Measurements from ENCODE around the gene PDXP.

PDXP gene

DNA sequence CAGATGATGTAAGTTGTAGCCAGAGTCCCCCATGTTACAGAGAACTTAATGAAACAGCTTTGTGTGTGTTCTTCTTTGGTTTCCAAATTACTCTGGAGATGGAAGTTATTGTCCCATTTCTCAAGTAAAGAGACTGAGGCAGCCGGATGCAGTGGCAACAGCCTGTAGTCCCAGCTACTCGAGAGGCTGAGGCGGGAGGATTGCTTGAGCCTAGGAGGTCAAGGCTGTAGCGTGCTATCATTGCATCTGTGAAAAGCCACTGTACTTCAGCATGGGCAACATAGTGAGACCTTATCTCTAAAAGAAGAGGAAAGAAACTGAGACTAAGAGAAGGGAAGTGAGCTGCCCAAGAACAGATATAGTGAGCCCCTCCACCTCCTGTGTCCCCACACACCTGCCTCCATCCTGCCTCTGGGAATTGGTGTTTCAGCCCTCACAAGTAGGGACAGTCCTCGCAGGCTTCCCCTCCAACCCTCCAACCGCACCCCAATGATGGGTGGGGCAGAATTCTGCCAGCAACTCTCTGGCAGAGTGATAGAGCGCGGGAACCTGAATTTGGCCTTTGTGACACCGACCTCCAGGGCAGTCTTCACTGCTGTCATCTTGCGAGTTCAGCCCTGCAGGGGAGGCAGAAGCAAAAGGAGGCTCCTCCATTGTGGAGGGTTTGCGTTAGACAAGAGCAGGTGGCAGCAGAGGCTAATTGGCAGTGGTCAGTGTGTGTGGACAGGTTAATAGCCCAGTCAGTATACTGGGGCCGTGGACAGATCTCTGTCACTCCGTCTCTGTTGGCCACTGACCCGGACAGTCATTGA is 1.6 kb downstream of the PDXP start:
- no peaks in the 10 kb centered on the region for H3K36me3 ChIP-seq (ENCODE audit: control insufficient read depth, insufficient read depth, low read length)
- peaks cover 32% of the 10 kb centered on the region for H3K4me1 ChIP-seq (ENCODE audit: control insufficient read depth, insufficient read depth, low read length)
- peak overlapping the region; percentile 61 for H3K27ac ChIP-seq (ENCODE audit: low read depth, low read length)
- H3K9ac ChIP-seq (ENCODE audit: low read length) = peak overlapping the region; percentile 82
- H3K27me3 ChIP-seq (ENCODE audit: control insufficient read depth, insufficient read depth, low read length) = no peaks in the 10 kb centered on the region
- peak overlapping the region; percentile 90 for H3K4me3 ChIP-seq (ENCODE audit: low read length)

DNA sequence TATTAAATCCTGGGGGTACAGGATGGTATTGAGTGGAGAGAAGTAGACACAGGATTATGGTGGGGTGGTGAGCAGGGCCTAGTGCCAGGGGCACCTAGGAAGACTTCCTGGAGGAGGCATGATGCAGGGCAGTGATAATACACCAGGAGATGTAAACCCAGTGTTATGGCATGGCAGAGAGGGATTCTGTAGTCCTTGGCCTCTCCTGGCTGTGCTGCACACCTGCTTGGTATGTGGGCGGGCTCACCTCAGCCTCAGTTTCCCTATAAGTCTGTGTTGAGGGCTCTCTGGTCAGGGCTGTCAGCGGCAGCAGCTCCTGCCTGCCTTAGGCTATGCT is 2.2 kb downstream of the PDXP start:
- peaks cover 32% of the 10 kb centered on the region for H3K4me1 ChIP-seq (ENCODE audit: control insufficient read depth, insufficient read depth, low read length)
- H3K27me3 ChIP-seq (ENCODE audit: control insufficient read depth, insufficient read depth, low read length) = no peaks in the 10 kb centered on the region
- H3K9ac ChIP-seq (ENCODE audit: low read length) = no peak overlapping the region
- H3K4me3 ChIP-seq (ENCODE audit: low read length) = peak overlapping the region; percentile 30
- no peaks in the 10 kb centered on the region for H3K36me3 ChIP-seq (ENCODE audit: control insufficient read depth, insufficient read depth, low read length)
- peak overlapping the region; percentile 88 for H3K27ac ChIP-seq (ENCODE audit: low read depth, low read length)

DNA sequence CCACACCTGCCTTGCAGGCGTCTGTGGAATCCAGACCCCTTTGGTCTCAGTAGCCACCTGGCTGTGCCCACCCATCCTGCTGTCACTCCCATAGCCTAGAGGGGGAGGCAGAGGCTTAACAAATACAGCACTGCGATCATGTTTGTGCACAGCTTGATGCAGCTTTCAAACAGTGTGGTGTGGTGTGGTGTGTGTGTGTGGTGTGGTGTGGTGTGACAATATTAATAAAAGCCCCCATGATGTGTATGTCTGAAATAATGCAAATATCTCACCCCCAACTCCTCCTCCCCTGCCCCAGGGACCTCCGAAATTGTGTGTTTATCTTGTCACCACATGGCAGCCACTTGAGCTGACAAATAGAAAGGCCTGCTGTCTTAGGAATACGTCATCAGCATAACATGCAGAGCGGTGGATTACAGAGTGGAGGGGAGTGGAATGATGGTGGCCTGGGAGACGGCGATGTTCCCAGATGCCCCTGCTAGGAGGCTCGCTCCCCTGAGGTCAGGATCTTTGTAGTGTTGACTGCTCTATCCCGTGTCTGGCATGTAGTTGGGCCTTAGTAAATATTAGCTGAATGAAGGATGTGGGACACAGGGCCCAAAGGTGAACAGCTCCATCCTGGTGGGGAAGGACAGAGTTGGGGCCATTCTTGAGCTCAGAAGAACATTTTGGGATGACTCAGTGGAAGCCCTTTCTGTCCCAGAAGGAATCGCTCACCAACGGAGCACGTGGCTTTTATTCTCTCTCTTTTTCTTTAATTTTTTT is 2.8 kb downstream of the PDXP start:
- Histone ChIP-seq H3K36me3 (ENCODE audit: control insufficient read depth, insufficient read depth, low read length) (peaks cover 3% of the 10 kb centered on the region), H3K9ac (ENCODE audit: low read length) (no peak overlapping the region), H3K27ac (ENCODE audit: low read depth, low read length) (peak overlapping the region; percentile 88), H3K27me3 (ENCODE audit: control insufficient read depth, insufficient read depth, low read length) (no peaks in the 10 kb centered on the region), H3K4me3 (ENCODE audit: low read length) (peak overlapping the region; percentile 40), H3K4me1 (ENCODE audit: control insufficient read depth, insufficient read depth, low read length) (peaks cover 32% of the 10 kb centered on the region)

DNA sequence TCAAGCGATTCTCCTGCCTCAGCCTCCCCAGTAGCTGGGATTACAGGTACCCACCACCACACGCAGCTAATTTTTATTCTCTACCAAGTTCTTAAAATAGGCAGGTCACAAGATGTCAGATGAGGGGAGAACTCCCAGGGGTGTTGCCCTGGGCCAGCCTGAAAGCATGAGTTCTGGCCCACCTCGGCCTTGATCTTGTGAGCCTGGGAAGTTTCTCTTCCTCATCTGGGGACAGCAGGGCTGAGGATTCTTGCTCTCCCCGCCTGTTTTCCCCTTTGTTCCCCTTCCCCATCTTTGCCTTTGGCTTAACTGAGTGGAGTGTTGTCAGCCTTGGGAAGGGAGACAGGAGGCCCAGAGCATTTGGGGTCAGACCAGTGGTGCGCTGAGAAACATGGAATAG is 3.5 kb downstream of the PDXP start:
- Histone ChIP-seq H3K9ac (ENCODE audit: low read length) (no peak overlapping the region), H3K4me3 (ENCODE audit: low read length) (no peak overlapping the region), H3K4me1 (ENCODE audit: control insufficient read depth, insufficient read depth, low read length) (peaks cover 32% of the 10 kb centered on the region), H3K36me3 (ENCODE audit: control insufficient read depth, insufficient read depth, low read length) (peaks cover 3% of the 10 kb centered on the region), H3K27ac (ENCODE audit: low read depth, low read length) (peak overlapping the region; percentile 55), H3K27me3 (ENCODE audit: control insufficient read depth, insufficient read depth, low read length) (no peaks in the 10 kb centered on the region)

DNA sequence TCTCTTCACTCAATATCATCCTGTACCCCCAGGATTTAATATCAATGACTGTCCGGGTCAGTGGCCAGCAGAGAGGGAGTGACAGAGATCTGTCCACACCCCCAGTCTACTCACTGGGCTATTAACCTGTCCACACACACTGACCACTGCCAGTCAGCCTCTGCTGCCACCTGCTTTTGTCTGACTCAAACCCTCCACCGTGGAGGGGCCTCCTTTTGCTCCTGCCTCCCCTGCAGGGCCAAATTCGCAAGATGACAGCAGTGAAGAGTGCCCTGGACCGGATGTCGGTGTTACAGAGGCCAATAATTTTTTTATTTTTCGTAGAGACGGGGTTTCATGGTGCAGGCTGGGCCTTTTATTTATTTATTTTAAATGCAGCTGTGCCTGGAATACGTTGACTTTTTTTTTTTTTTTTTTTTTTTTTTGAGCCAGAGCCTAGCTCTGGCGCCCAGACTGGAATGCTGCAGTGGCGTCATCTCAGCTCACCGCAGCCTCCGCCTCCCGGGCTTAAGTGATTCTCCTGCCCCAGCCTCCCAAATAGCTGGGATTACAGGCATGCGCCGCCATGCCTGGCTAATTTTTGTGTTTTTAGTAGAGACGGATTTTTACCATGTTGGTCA is 5.1 kb downstream of the PDXP start:
- H3K4me3 ChIP-seq (ENCODE audit: low read length) = no peak overlapping the region
- no peaks in the 10 kb centered on the region for H3K27me3 ChIP-seq (ENCODE audit: control insufficient read depth, insufficient read depth, low read length)
- peak overlapping the region; percentile 10 for H3K9ac ChIP-seq (ENCODE audit: low read length)
- H3K27ac ChIP-seq (ENCODE audit: low read depth, low read length) = peak overlapping the region; percentile 75
- H3K36me3 ChIP-seq (ENCODE audit: control insufficient read depth, insufficient read depth, low read length) = peaks cover 3% of the 10 kb centered on the region
- H3K4me1 ChIP-seq (ENCODE audit: control insufficient read depth, insufficient read depth, low read length) = peaks cover 28% of the 10 kb centered on the region

DNA sequence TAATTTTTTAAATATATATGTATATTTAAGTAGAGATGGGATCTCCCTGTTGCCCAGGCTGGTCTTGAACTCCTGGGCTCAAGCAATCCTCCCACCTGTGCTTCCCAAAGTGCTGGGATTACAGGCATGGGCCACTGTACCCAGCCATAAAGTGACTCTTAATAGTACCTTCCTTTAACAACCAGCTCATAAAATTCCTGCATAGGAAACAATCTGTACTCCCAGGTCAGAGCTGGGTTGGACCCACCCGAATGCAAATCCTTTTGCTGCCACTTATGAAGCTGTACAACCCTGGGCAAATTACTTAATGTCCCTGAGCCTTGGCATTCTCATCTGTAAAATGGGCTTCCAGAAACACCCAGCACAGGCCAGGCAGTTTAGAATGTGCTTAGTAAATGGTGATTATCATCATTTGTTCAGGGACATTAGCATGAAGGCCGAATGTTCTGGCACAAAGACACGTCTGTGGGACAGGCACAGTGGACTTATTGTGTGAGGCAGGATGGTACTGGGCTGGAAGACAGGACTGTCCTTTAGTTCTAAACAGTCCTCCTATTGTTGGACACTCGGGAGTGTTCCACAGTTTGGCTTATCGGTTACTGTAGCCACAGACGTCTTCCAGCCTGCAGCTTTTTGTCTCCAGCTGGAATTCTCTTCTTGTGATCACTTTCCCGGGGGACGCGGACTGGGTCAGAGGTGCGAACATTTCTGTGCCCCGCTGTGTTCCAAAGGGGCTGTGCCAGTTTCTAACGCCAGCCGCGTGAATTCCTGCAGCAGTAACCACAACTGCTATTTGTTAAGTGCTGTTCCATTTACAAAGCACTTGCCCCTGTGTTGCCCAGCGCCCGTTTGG is 6.0 kb downstream of the PDXP start:
- Histone ChIP-seq H3K4me3 (ENCODE audit: low read length) (no peak overlapping the region), H3K36me3 (ENCODE audit: control insufficient read depth, insufficient read depth, low read length) (peaks cover 3% of the 10 kb centered on the region), H3K4me1 (ENCODE audit: control insufficient read depth, insufficient read depth, low read length) (peaks cover 26% of the 10 kb centered on the region), H3K9ac (ENCODE audit: low read length) (no peak overlapping the region), H3K27me3 (ENCODE audit: control insufficient read depth, insufficient read depth, low read length) (no peaks in the 10 kb centered on the region), H3K27ac (ENCODE audit: low read depth, low read length) (no peak overlapping the region)

DNA sequence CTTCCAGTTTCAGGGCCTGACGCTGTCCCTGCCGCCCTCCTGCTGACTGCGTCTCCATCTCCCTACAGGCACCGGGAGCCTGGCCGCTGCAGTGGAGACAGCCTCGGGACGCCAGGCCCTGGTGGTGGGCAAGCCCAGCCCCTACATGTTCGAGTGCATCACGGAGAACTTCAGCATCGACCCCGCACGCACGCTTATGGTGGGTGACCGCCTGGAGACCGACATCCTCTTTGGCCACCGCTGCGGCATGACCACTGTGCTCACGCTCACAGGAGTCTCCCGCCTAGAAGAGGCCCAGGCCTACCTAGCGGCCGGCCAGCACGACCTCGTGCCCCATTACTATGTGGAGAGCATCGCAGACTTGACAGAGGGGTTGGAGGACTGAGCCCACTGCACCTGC is 7.0 kb downstream of the PDXP start:
- H3K4me3 ChIP-seq (ENCODE audit: low read length) = no peak overlapping the region
- H3K9ac ChIP-seq (ENCODE audit: low read length) = no peak overlapping the region
- no peaks in the 10 kb centered on the region for H3K27me3 ChIP-seq (ENCODE audit: control insufficient read depth, insufficient read depth, low read length)
- H3K4me1 ChIP-seq (ENCODE audit: control insufficient read depth, insufficient read depth, low read length) = peaks cover 19% of the 10 kb centered on the region
- peaks cover 3% of the 10 kb centered on the region for H3K36me3 ChIP-seq (ENCODE audit: control insufficient read depth, insufficient read depth, low read length)
- H3K27ac ChIP-seq (ENCODE audit: low read depth, low read length) = no peak overlapping the region

DNA sequence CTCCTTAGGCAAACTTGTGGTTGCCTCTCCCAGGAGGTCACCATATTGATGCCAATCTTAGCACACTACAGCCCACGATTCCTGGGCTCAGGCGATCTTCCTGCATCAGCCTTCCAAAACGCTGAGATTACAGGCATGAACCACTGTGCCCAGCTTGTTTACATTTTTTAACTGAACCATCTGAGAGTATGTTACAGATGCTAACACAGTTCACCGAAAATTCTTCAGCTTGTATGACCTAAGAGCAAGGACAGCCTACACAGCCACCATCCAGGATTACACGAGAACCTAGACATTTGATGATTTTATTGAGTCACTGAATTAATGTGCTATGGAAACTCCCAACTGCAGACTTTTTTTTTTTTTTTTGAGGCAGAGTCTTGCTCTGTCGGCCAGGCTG is 11.1 kb downstream of the PDXP start:
- peak overlapping the region; percentile 70 for H3K27ac ChIP-seq (ENCODE audit: low read depth, low read length)
- peaks cover 14% of the 10 kb centered on the region for H3K4me1 ChIP-seq (ENCODE audit: control insufficient read depth, insufficient read depth, low read length)
- no peak overlapping the region for H3K4me3 ChIP-seq (ENCODE audit: low read length)
- no peak overlapping the region for H3K9ac ChIP-seq (ENCODE audit: low read length)
- H3K27me3 ChIP-seq (ENCODE audit: control insufficient read depth, insufficient read depth, low read length) = no peaks in the 10 kb centered on the region
- H3K36me3 ChIP-seq (ENCODE audit: control insufficient read depth, insufficient read depth, low read length) = peaks cover 3% of the 10 kb centered on the region

DNA sequence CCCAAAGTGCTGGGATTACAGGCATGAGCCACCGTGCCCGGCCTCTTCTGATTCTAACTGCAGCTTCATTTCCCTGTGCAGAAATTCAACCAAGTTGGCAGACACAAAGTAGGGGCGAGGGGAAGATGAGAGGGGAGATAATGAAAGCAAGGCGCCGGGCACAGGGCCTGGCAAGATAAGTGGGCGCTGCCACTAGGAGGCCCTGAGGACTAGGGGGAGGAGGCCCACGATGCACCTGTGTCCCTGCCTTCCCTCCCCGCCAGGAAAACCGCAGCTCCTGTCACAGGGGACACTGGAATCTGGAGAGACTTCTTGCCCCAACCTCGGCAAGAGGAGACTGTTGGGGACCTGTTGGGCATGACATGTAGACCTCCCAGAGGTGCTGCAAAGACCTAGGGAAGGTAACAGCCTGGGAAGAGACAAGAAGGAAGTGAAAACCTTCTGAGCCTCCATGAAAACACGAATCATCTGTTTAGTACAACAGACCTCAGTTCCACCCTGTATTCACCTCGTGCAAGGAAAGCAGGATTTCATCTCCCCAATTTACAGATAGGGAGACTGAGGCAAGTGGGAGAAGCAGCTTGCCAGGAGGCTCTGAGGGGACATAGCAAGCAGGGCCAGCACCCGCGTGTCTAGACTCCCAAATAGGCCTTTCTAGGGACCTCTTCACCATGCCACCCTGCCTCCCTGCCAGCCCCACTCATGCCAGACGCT is 13.8 kb downstream of the PDXP start:
- no peak overlapping the region for H3K9ac ChIP-seq (ENCODE audit: low read length)
- H3K27ac ChIP-seq (ENCODE audit: low read depth, low read length) = no peak overlapping the region
- no peak overlapping the region for H3K4me3 ChIP-seq (ENCODE audit: low read length)
- no peaks in the 10 kb centered on the region for H3K36me3 ChIP-seq (ENCODE audit: control insufficient read depth, insufficient read depth, low read length)
- H3K27me3 ChIP-seq (ENCODE audit: control insufficient read depth, insufficient read depth, low read length) = no peaks in the 10 kb centered on the region
- peaks cover 12% of the 10 kb centered on the region for H3K4me1 ChIP-seq (ENCODE audit: control insufficient read depth, insufficient read depth, low read length)

DNA sequence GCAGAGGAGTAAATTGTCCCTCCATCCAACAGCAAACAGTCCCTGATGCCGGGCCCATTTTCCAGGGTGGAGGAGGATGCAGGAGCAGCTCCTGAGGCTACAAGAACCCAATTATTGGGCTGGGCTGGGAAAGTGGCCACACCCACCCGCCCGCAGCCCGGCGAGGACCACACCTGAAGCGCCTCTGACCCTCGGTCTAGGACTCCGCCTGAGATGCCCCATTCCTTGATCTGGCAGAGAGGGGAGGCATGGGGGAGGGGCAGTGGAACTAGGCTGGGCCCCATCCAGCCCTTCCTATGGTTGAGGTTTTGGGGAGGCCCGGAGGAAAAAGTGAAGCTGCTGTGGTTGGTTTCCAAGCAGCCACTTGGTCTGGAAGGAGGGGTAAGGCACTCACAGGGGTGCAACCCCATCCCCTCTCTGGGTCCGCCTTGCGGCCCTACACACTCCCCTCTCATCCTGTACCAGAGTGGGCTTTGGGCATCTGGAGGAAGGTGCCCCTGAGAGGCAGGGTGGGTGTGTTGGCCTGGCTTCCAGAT is 14.5 kb downstream of the PDXP start:
- H3K4me1 ChIP-seq (ENCODE audit: control insufficient read depth, insufficient read depth, low read length) = peaks cover 14% of the 10 kb centered on the region
- peak overlapping the region; percentile 67 for H3K27ac ChIP-seq (ENCODE audit: low read depth, low read length)
- H3K4me3 ChIP-seq (ENCODE audit: low read length) = no peak overlapping the region
- H3K9ac ChIP-seq (ENCODE audit: low read length) = no peak overlapping the region
- H3K36me3 ChIP-seq (ENCODE audit: control insufficient read depth, insufficient read depth, low read length) = no peaks in the 10 kb centered on the region
- H3K27me3 ChIP-seq (ENCODE audit: control insufficient read depth, insufficient read depth, low read length) = no peaks in the 10 kb centered on the region

DNA sequence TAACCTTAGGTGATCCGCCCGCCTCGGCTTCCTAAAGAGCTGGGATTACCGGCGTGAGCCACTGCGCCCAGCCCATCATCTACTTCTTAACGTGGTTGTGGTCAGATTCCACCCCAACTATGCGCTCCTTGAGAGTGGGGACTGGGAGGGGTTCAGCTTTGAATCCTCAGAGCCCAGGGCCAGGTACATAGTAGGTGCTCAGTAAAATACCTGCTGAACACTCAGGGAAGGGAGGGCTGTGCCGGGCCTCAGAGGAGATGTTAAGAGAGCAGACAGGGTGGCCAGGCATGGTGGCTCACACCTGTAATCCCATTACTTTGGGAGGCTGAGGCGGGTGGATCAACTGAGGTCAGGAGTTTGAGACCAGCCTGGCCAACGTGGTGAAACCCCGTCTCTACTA is 15.7 kb downstream of the PDXP start:
- no peak overlapping the region for H3K9ac ChIP-seq (ENCODE audit: low read length)
- H3K27ac ChIP-seq (ENCODE audit: low read depth, low read length) = peak overlapping the region; percentile 92

More for the DNA sequence above, 15.7 kb downstream of the PDXP start:
- H3K4me3 ChIP-seq (ENCODE audit: low read length) = no peak overlapping the region
- H3K36me3 ChIP-seq (ENCODE audit: control insufficient read depth, insufficient read depth, low read length) = no peaks in the 10 kb centered on the region
- peaks cover 14% of the 10 kb centered on the region for H3K4me1 ChIP-seq (ENCODE audit: control insufficient read depth, insufficient read depth, low read length)
- no peaks in the 10 kb centered on the region for H3K27me3 ChIP-seq (ENCODE audit: control insufficient read depth, insufficient read depth, low read length)

Data from rectal smooth muscle tissue (tissue), 1 donor.